ENCODE results near the gene PTGES3.

GRCh38 chr12:56682323-56682722 is 5.8 kb downstream of the PTGES3 start:
- TF ChIP-seq CTCF (IDR thresholded peaks at IDR 0.05) (no peak), EP300 (IDR thresholded peaks at IDR 0.05) (no peak), POLR2AphosphoS5 (IDR thresholded peaks at IDR 0.05) (no peak), POLR2A (IDR thresholded peaks at IDR 0.05) (no peak)
